Natural killer cell (primary cell): ENCODE data around the gene PTPRM. TPM values are rescaled to one million over a fixed set of nuclear protein-coding genes. Genes with fewer than 3 reads are reported as not detected.

Experiments used
- ATAC-seq, 3 donors: fragments of 150-1000 bp in 2 of 3; fragments of 200-7000 bp in 1 of 3; cut with Tn5 transposase; 1 replicate in 1 of 3; 2 replicates in 2 of 3; pipeline ENCODE4 v1.10.0; 2021; ENCODE audit warnings: mild to moderate bottlenecking in 2 of 3, moderate library complexity in 2 of 3
- DNase-seq, 2 donors: peaks; one replicate each; pipeline versions ENCODE4 v3.0.0 to v3.0.0-alpha.2; 2013 to 2021; ENCODE audit warnings: mixed read lengths in 1 of 2
- H3K27ac ChIP-seq: one replicate; pipeline ENCODE4 v1.5.1; 2013; ENCODE audit warnings: mild to moderate bottlenecking, low read length
- H3K27me3 ChIP-seq: one replicate; pipeline ENCODE4 v1.6.1; 2013; ENCODE audit warnings: low read length; ENCODE audit not compliant: control insufficient read depth, insufficient read depth
- H3K36me3 ChIP-seq: one replicate; pipeline ENCODE4 v1.6.1; 2013; ENCODE audit warnings: low read length; ENCODE audit not compliant: control insufficient read depth, insufficient read depth
- H3K4me1 ChIP-seq: one replicate; pipeline ENCODE4 v1.6.1; 2013; ENCODE audit warnings: low read length; ENCODE audit not compliant: control insufficient read depth, insufficient read depth
- H3K4me3 ChIP-seq: one replicate; pipeline ENCODE4 v1.5.1; 2013; ENCODE audit warnings: low read length
- H3K9me3 ChIP-seq: one replicate; pipeline ENCODE4 v1.6.1; 2013; ENCODE audit warnings: low read length; ENCODE audit not compliant: control insufficient read depth, insufficient read depth
- H3K27ac Mint-ChIP-seq, 2 donors: one replicate each; pipeline ENCODE4 v1.8.0; 2022; ENCODE audit warnings: mild to moderate bottlenecking in 2 of 2, mixed read lengths in 2 of 2, moderate library complexity in 1 of 2
- H3K27me3 Mint-ChIP-seq, 2 donors: one replicate each; pipeline ENCODE4 v1.8.0; 2022; ENCODE audit warnings: low read depth in 2 of 2, mixed read lengths in 2 of 2
- H3K36me3 Mint-ChIP-seq: one replicate; pipeline ENCODE4 v1.8.0; 2022; ENCODE audit warnings: mixed read lengths
- H3K4me1 Mint-ChIP-seq, 2 donors: one replicate each; pipeline ENCODE4 v1.8.0; 2022; ENCODE audit warnings: mixed read lengths in 2 of 2
- H3K4me3 Mint-ChIP-seq: one replicate; pipeline ENCODE4 v1.8.0; 2022; ENCODE audit warnings: mild to moderate bottlenecking, moderate library complexity, mixed read lengths
- H3K9me3 Mint-ChIP-seq, 2 donors: one replicate each; pipeline ENCODE4 v1.8.0; 2022; ENCODE audit warnings: mixed read lengths in 2 of 2
- WGBS: methylation state at CpG from one replicate; pipeline ENCODE4 v1.1.7; 2013; ENCODE audit warnings: missing lambda C conversion rate; ENCODE audit not compliant: insufficient coverage; 5-methylcytosine and 5-hydroxymethylcytosine counted together
- intact Hi-C: fragments of 100-400 bp; cut with micrococcal nuclease; formaldehyde crosslinking; loops from one replicate; pipeline ENCODE4 v1.14.2; 2022
- total RNA-seq, 4 donors: library from RNA; stranded (reverse); fragments of 120-200 nt in 1 of 4; gene quantifications; one replicate each; pipeline versions ENCODE4 v1.2.3 to v1.2.4, GENCODE V29; 2013 to 2022
- TF ChIP-seq, protein P1 (sequence below): fragments of 200-600 bp; IDR thresholded peaks from one replicate; pipeline ENCODE4 v1.8.0; 2022; ENCODE audit warnings: antibody characterized with exemption

The PTPRM gene
- total RNA-seq, 3 donors from 2014 or later (not counting 1 experiment from before 2014, with no cell fraction given), result 5.0 to 13.2 (median 12.1) TPM

DNA sequence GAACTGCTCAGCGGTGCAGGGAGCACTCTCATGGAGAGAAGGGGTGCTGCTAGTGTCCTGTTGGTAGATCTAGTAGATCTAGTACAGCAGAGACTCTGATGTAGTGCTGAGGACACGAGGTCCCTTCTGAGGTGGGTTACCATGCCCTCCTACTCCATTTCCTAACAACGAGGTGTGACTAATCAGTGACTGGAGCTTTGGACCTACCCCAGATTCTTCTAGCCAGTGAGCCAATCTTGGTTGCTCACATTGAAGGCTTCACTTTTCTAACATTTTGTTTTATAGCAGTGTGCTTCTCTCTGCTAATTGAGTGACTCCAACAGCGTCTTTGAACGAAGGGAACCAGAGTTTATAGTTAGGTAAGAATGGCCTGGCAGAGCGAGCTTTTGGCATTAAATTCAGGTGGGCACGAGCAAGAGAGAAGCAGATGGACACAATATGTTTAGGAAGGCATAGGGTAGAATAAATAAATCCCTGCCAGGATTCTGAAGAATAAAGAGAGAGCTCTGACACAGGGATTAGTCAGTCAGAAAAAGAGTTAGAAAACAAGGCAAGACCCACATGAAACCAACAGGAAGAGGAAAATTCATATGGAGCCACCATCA, 736.1 kb downstream of the PTPRM start:
- H3K27ac ChIP-seq, result no peak overlapping the region
- 82% methylated on average over 7 of the region's 7 CpGs for WGBS
- intact Hi-C loops, result no loop called here
- DNase-seq (no peak), ATAC-seq (no peak)
- no peaks in the 10 kb centered on the region for H3K4me1 Mint-ChIP-seq
- H3K36me3 ChIP-seq, result no peaks in the 10 kb centered on the region
- no peaks in the 10 kb centered on the region for H3K9me3 Mint-ChIP-seq
- no peak overlapping the region for H3K4me3 ChIP-seq
- no peaks in the 10 kb centered on the region for H3K9me3 ChIP-seq
- no peaks in the 10 kb centered on the region for H3K27me3 ChIP-seq
- no peaks in the 10 kb centered on the region for H3K36me3 Mint-ChIP-seq
- H3K27ac Mint-ChIP-seq, result no peak overlapping the region
- TF ChIP-seq, protein P1, sequence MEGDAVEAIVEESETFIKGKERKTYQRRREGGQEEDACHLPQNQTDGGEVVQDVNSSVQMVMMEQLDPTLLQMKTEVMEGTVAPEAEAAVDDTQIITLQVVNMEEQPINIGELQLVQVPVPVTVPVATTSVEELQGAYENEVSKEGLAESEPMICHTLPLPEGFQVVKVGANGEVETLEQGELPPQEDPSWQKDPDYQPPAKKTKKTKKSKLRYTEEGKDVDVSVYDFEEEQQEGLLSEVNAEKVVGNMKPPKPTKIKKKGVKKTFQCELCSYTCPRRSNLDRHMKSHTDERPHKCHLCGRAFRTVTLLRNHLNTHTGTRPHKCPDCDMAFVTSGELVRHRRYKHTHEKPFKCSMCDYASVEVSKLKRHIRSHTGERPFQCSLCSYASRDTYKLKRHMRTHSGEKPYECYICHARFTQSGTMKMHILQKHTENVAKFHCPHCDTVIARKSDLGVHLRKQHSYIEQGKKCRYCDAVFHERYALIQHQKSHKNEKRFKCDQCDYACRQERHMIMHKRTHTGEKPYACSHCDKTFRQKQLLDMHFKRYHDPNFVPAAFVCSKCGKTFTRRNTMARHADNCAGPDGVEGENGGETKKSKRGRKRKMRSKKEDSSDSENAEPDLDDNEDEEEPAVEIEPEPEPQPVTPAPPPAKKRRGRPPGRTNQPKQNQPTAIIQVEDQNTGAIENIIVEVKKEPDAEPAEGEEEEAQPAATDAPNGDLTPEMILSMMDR, result no peak
- no peaks in the 10 kb centered on the region for H3K27me3 Mint-ChIP-seq
- H3K4me3 Mint-ChIP-seq, result no peak overlapping the region
- H3K4me1 ChIP-seq, result no peaks in the 10 kb centered on the region

DNA sequence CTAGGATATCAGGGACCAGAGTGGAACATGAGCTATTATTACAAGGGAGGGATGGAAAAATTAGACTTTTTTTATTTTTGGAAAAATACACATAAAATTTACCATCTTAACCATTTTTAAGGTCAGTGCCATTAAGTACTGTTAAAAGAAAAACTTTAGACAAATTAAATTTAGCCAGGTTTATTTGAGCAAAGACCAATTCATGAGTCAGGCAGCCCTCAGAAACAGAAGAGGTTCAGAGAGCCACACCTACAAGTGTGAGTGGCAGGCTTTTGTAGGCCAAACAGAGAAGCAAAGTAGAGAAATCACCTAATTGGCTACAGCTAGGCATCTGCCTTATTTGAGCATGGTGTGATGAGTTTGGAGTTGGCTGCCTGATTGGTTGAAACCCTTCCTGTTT, 740.8 kb downstream of the PTPRM start:
- TF ChIP-seq, protein P1, result no peak
- Mint-ChIP-seq H3K9me3 (no peaks in the 10 kb centered on the region), H3K36me3 (no peaks in the 10 kb centered on the region), H3K27ac (no peak overlapping the region), H3K4me1 (no peaks in the 10 kb centered on the region), H3K27me3 (no peaks in the 10 kb centered on the region), H3K4me3 (no peak overlapping the region)
- Histone ChIP-seq H3K9me3 (no peaks in the 10 kb centered on the region), H3K27me3 (no peaks in the 10 kb centered on the region), H3K36me3 (no peaks in the 10 kb centered on the region), H3K4me1 (no peaks in the 10 kb centered on the region), H3K4me3 (no peak overlapping the region), H3K27ac (no peak overlapping the region)
- no peak for ATAC-seq
- DNase-seq, result no peak
- intact Hi-C loops, result no loop called here

DNA sequence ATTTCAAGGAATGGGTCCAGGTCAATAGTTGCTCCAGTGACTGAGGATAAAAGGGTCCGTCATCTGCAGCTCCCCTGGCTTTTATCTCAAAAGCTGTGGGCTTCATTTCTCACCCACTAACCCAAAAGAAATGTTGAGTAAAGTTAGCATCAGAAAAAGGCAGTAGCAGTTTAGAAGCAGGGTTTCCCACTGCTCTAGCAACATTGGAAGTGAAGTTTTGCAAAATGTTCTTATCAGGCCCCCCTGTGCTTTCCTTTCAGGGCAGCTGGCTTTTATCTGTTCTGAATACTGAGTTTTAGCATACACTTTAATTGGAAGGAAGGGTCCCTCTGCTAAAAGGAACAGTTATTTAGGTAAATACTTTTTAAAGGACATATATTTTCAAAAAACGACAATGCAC, 745.9 kb downstream of the PTPRM start:
- no peaks in the 10 kb centered on the region for H3K9me3 Mint-ChIP-seq
- Histone ChIP-seq H3K27ac (no peak overlapping the region), H3K4me1 (no peaks in the 10 kb centered on the region), H3K27me3 (no peaks in the 10 kb centered on the region), H3K36me3 (no peaks in the 10 kb centered on the region), H3K4me3 (no peak overlapping the region), H3K9me3 (no peaks in the 10 kb centered on the region)
- TF ChIP-seq, protein P1, result no peak
- no peak overlapping the region for H3K27ac Mint-ChIP-seq
- no peaks in the 10 kb centered on the region for H3K4me1 Mint-ChIP-seq
- intact Hi-C loops, result no loop called here
- WGBS, result 90% methylated on average over 2 of the region's 2 CpGs
- DNase-seq (no peak), ATAC-seq (no peak)
- no peak overlapping the region for H3K4me3 Mint-ChIP-seq
- H3K27me3 Mint-ChIP-seq, result no peaks in the 10 kb centered on the region
- peaks cover 6% of the 10 kb centered on the region for H3K36me3 Mint-ChIP-seq

DNA sequence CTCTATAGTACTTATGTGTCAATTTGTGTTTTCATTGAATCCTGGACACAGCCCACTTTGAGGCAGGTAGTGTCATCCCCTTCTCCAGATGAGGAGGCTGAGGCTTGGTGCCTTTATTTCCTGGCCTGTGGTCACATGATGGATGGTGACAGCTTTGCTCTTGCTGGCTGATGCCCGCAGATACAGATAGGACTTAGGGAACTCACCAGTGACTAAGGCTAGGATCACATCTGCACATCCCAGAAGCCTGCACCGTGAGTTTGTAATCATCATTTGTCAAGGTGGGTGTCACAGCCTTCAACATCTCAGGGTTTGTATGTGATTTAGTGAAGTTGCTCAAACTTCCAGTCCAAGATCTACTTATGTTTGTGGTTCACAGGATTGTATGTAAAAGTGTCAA, 747.0 kb downstream of the PTPRM start:
- ATAC-seq, result no peak
- H3K4me3 Mint-ChIP-seq, result no peak overlapping the region
- Histone ChIP-seq H3K27me3 (no peaks in the 10 kb centered on the region), H3K4me3 (no peak overlapping the region), H3K27ac (no peak overlapping the region), H3K36me3 (no peaks in the 10 kb centered on the region), H3K9me3 (no peaks in the 10 kb centered on the region), H3K4me1 (no peaks in the 10 kb centered on the region)
- H3K27ac Mint-ChIP-seq, result no peak overlapping the region
- no peaks in the 10 kb centered on the region for H3K4me1 Mint-ChIP-seq
- no peaks in the 10 kb centered on the region for H3K27me3 Mint-ChIP-seq
- intact Hi-C loops, result no loop called here
- WGBS, result 85% methylated on average over 2 of the region's 2 CpGs
- DNase-seq, result no peak
- TF ChIP-seq, protein P1, result no peak
- peaks cover 0 to under 1% of the 10 kb centered on the region in 2 donors for H3K9me3 Mint-ChIP-seq
- H3K36me3 Mint-ChIP-seq, result peaks cover 6% of the 10 kb centered on the region
